GM18517 (cell line): ENCODE measurements around the gene DOCK3.
"Not testable (repeated sequence)": the region's sequence is repeated elsewhere in the genome, so short reads cannot be mapped to it uniquely, and the experiment has no call there.

Source experiments
- ATAC-seq: cut with Tn5 transposase; IDR thresholded peaks from one replicate; pipeline ENCODE4 v1.9.1; 2021; ENCODE audit warnings: mild to moderate bottlenecking, moderate library complexity; ENCODE audit not compliant: unreplicated experiment

DOCK3 gene

DNA sequence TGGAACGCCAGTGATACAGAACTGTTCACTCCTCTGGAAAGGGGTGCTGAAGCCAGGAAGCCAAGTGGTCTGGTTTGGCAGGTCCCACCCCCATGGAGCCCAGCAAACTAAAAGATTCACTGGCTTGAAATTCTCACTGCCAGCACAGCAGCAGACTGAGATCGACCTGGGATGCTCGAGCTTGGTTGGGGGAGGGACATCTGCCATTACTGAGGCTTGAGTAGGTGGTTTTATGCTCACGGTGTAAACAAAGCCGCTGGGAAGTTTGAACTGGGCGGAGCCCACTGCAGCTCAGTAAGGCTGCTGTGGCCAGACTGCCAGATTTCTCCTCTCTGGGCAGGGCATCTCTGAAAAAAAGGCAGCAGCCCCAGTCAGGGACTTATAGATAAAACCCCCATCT is 417.4 kb downstream of the DOCK3 start:
- ATAC-seq, result not testable (repeated sequence)

DNA sequence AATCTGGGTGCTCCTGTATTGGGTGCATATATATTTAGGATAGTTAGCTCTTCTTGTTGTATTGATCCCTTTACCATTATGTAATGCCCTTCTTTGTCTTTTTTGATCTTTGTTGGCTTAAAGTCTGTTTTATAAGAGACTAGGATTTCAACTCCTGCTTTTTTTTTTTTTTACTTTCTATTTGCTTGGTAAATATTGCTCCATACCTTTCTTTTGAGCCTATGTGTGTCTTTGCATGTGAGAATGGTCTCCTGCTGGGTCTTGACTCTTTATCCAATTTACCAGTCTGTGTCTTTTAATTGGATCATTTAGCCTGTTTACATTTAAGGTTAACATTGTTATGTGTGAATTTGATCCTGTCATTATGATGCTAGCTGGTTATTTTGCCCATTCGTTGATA is 420.1 kb downstream of the DOCK3 start:
- ATAC-seq, result not testable (repeated sequence)

DNA sequence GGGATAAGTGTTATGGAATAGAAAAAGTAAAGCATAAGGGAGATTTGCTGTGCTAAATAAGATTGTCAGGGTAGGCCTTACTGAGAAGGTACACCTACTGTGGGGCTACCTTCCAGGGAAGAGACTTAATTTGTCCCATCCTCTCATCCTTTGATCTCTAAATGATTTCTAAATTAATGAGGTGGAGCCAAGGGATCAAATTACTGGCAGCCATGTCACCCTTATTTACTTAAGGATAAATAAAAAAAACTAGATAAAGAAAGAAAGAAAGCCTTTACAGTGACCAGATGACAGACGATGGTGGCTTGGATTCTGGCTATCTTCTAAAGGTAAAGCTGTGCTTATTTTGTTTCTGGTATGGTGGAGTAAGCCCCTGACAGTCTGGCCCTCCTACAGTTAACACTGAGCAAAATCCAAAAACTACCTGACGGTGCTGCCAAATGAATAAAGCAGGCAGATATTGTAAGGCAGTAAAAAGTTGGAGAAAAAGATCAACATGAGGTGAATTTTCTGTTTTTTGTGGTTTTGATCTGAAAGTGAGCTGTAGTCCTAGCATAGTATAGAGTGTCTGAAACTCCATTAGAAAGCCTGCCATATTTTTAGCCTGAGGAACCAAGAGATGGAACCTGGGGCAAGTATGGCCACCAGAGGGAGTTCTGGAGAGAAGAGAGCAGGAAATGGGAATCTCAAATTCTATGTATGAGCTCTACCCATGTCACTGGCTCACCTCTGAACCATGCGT is 425.2 kb downstream of the DOCK3 start:
- no peak for ATAC-seq

- ATAC-seq, result no peak
Measured at GRCh38 chr3:51100536-51100851, 425.8 kb downstream of the DOCK3 start.

DNA sequence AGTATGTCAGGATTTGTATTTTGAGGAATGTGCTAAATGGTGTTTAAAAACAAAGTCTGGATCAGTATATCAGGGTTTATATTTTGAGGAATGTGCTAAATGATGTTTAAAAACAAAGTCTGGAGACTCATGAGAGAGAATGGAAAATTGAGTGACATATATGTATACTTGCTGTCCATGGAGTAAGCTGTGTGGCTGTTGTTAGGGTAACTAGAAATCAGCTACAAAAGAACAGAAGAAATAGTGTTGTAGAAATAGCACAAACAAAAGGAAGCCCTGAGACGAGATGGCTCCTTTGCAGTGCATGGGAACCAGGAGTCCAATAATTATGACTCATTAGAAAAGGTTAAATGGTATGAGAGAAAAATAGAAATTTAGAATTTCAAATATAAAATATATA is 427.7 kb downstream of the DOCK3 start:
- ATAC-seq, result no peak

DNA sequence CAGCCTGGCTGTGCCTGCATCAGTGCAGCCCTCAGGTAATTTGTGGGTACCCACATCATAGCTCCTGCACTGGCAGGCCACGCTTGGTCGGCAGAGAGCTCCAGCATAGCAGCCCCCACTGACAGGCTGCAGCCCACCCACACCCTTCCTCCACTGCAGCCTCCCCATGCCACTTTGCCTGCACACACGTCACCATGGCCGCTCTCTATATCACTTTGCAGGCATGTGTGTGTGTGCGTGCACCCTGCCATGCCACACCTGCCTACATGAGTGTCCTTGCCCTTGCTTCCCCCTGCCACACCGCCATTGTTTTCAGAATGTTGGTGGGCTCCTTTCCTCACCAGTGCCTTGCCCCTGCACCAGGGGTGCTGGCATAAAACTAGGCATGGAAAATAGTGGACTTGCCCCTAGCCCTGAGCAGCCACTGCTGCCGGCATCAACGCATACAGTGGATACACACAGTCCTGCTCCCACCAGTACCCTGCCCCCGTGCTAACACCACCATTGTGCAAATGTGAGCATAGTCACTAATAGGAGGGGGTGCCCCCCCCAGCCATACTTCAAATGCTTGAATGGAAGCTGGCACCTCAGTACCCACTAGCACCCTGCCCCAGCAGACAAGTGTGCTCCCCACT is 431.6 kb downstream of the DOCK3 start:
- ATAC-seq, result no peak

GRCh38 chr3:51110586-51110985 is 435.9 kb downstream of the DOCK3 start:
- no peak for ATAC-seq

DNA sequence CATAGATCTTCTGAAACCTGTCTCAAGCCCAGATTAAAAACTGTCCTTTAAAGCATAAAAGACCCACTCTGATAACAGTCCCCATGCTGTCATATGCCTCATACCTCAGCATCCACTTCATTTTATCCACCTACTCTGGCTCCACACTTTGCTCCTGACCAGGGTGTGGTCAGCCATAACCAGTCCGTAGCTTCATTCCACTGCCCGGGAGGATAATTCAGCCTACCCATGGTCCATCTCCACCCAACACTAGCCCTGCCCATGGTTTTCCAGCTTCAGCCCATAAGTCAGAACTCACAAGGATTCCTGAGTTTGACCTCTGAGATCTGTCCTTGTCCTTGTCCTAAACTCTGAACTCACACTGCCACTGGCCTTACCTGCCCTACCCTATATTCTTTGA is 448.2 kb downstream of the DOCK3 start:
- ATAC-seq, result no peak

GRCh38 chr3:51123531-51123930 is 448.8 kb downstream of the DOCK3 start:
- ATAC-seq, result no peak

DNA sequence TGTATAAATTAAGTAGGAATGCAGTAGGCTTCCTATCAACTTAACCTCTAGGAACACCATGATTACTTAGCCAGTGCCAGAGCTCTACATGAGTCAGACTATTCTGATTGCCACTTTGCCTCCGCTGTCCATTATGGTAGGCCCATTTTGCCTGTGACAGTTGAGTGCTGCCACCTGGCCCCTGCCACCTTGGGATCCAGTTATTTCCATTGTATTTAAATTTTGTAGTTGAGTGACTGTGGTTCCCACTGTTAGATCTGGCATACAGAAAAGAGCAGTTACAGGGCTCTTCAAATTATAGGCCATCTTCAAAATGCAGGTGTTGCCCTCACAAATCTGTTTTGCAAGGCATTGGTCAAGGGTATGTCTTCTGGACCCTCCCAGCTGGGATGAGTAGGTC is 456.9 kb downstream of the DOCK3 start:
- not testable (repeated sequence) for ATAC-seq

DNA sequence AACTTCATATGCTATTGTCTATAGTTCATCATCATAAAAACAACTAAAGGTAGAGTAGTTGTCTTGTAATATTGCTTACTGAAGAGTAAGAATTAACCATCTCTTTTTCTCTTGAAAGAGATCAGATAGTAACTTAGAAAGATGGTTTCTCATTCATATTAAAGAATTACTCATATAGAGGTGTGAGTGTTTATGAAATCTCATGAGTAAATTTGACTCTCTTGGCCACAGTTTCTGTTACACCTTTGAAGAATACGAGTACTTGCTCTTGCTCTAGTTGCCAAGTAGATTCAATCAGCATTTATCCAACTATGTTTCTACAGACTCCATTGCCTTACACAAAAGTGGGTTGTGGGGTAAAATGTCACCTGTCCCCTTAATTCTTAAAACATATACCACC is 463.0 kb downstream of the DOCK3 start:
- ATAC-seq, result no peak

DNA sequence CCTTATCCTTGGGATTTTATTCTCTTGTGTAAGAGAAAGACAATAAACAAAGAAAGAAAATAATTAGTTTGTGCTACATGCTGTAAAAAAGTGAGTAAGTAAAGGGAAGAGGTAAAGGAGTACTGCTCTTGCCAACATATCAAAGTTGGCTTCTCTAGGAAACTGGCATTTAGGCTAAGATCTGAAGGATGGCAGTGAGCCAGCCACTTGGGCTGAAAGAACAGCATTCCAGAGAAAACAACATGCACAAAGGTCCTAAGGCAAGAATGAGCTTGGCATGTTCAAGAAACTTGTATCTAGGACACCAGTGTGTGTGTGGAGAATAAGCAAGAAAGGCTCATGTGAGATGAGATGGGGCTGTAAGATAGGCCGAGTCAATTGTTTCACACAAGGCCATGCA is 464.9 kb downstream of the DOCK3 start:
- ATAC-seq, result no peak

GRCh38 chr3:51141573-51141972 is 466.8 kb downstream of the DOCK3 start:
- ATAC-seq, result no peak

DNA sequence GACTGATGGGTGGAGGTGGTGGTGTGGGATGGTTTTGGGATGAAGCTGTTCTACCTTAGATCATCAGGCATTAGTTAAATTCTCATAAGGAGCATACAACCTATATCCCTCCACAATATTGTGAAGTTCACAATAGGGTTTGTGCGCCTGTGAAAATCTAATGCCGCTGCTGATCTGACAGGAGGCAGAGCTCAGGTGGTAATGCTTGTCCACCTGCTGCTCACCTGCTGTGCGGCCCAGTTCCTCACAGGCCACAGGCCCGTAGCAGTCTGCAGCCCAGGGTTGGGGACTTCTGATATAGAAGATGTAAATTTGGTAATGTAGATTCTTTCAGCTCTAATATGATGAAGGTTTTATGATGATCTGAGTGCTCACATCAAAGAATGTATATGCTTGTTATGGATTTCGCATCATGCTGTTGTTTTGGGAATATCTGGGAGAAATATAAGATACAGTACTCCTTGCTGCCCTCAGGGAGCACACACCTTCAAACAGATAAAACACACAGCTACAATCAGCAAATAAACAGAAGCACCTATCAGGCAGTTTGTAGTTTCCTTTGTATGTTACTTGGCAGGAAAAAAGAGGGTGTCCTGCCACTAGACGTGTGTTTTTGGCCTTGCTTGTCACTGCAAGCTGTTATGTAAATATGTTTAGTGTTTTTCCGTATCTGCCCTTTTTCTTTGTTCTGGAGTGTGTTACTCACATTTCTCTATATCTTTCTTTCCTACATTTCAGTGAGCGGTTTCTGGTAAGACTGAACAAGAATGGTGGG is 471.3 kb downstream of the DOCK3 start:
- ATAC-seq, result no peak

- no peak for ATAC-seq
Measured at GRCh38 chr3:51146781-51147180, 472.1 kb downstream of the DOCK3 start.

DNA sequence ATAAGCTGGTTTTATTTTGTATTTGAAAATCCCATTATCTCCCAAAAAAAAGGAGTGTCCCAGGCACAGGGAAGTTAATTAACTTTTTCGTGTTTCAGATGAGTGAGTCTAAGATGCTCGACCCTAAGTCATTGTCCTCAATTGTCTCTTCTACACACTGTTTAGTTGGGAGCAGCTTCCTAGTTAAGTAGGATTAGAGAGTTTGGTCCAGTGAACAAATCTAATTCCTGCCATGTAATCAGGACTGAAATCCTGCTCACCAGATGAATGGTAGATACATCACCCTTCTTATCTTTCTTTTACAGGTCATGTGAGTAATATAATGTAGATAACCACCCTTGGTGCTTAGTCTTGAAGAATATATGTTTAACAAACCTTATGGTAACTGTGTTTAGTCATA is 481.4 kb downstream of the DOCK3 start:
- no peak for ATAC-seq

- ATAC-seq, result no peak
Measured at GRCh38 chr3:51163051-51163450, 488.3 kb downstream of the DOCK3 start.

DNA sequence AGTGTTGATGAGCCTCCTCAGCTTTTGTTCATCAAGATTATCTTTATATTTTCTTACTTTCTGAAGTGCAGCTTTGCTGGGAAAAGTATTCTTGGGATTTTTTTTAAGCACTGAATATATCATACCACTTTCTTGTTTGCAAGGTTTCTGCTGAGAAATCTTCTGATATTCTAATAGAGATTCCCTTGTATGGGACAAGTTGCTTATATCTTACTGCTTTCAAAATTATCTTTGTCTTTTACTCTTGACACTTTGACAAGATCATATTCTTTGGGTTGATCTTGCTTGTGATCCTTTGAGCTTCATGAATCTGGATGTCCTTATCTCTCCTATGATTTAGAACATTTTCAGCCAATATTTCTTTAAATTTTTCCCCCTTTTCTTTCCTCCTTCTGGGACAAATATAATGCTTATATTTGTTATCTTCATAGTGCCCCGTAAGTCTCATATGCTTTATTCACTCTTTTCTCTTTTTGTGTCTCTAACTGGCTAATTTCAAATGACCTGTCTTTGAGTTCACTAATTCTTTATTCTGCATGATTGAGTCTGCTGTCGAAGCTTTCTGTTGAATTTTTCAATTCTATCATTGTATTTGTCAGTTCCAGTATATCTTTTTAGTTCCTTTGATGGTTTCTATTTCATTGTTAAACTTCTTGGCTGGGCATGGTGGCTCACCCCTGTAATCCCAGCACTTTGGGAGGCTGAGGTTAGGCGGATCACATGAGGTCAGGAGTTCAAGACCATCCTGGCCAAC is 499.0 kb downstream of the DOCK3 start:
- ATAC-seq, result no peak

- no peak for ATAC-seq
Measured at GRCh38 chr3:51176923-51177322, 502.2 kb downstream of the DOCK3 start.

GRCh38 chr3:51186446-51186845 is 511.7 kb downstream of the DOCK3 start:
- ATAC-seq, result not testable (repeated sequence)

GRCh38 chr3:51190199-51190598 is 515.5 kb downstream of the DOCK3 start:
- no peak for ATAC-seq
